Measurements from ENCODE around the gene DPEP1. TPM values are rescaled to one million over a fixed set of nuclear protein-coding genes. Genes with fewer than 3 reads are reported as not detected.

The DPEP1 gene
- total and polyA plus RNA-seq, 2 donors (not counting 3 experiments of a cell fraction or from before 2014, with no cell fraction given), result 0.37 to 0.44 TPM

DNA sequence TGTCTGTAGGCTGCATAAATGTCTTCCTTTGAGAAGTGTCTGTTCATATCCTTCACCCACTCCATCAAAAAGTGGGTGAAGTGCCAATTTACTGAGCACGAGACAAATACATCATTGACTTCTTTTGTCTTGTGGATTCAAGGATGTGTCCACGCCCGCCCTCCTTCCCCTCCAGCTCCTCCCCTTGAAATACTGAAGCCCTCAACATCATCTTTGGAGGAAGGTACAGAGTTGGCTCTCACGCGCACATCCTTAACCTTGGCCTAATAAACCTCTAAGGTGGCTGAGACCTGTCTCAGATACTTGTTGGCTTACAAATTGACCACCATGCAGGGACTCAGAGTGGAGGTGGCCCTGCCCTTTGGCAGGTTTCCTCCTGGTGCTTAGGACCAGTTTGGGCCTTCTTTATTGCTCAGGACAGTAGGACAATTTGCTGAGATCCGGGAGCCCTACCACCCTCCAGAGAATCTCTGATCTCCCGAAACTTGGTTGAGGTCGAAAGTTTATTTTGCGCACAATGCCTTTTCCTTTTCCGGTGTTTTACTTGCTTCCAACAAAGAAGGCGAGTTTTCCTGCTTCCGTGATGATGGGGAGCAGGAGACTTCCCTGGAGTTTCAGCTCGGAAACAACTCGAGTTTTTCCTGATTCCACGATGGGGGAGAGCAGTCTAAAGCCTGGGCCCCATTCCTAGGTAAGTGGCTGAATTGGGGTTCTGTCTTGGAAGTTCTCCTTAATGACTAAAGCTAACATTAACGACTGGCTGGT is 58.9 kb downstream of the DPEP1 start:
- Histone ChIP-seq H3K4me1 (ENCODE audit: control insufficient read depth, extremely low read depth, insufficient read depth, low read length) (no peaks in the 10 kb centered on the region), H3K9ac (replicated peaks; ENCODE audit: extremely low read depth, insufficient read depth, low read length) (no peak overlapping the region), H2AFZ (ENCODE audit: low read depth, low read length) (no peak overlapping the region), H3K36me3 (ENCODE audit: control insufficient read depth in 2 of 2, extremely low read depth in 1 of 2, insufficient read depth in 2 of 2, low read length in 2 of 2) (no peaks in the 10 kb centered on the region), H3K4me2 (ENCODE audit: insufficient read depth, low read length) (no peak overlapping the region), H3K4me3 (replicated peaks in 1 of 3; ENCODE audit: insufficient read depth in 1 of 3, low read depth in 1 of 3, low read length in 3 of 3) (no peak overlapping the region), H3K9me3 (replicated peaks; ENCODE audit: control insufficient read depth, insufficient read depth, low read length) (no peaks in the 10 kb centered on the region), H4K20me1 (replicated peaks; ENCODE audit: control insufficient read depth, extremely low read depth, insufficient read depth, low read length) (no peaks in the 10 kb centered on the region), H3K79me2 (ENCODE audit: control insufficient read depth, insufficient read depth, low read length) (no peaks in the 10 kb centered on the region), H3K27ac (ENCODE audit: insufficient read depth, low read depth, low read length) (no peak overlapping the region), H3K27me3 (ENCODE audit: control insufficient read depth in 2 of 2, insufficient read depth in 2 of 2, low read length in 2 of 2) (no peaks in the 10 kb centered on the region), H3K9me1 (replicated peaks; ENCODE audit: control insufficient read depth, extremely low read depth, insufficient read depth, low read length) (no peaks in the 10 kb centered on the region)
- ChIA-PET CTCF (no interaction called here), POLR2A (no interaction called here)
- intact Hi-C loops (cut with micrococcal nuclease), result no loop called here
- TF ChIP-seq, protein P1, sequence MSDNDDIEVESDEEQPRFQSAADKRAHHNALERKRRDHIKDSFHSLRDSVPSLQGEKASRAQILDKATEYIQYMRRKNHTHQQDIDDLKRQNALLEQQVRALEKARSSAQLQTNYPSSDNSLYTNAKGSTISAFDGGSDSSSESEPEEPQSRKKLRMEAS (IDR thresholded peaks at IDR 0.05; ENCODE audit: insufficient read depth, insufficient read length), result no peak
- TF ChIP-seq POLR2A (IDR thresholded peaks at IDR 0.05; ENCODE audit: low read depth, low read length) (no peak), JUN (IDR thresholded peaks at IDR 0.05; ENCODE audit: borderline replicate concordance, insufficient read depth, insufficient read length, low read depth) (no peak), MYC (IDR thresholded peaks at IDR 0.05; ENCODE audit: low read depth, low read length) (no peak), POLR2AphosphoS5 (IDR thresholded peaks at IDR 0.05; ENCODE audit: insufficient read depth, low read depth, low read length) (no peak), GATA2 (IDR thresholded peaks at IDR 0.05; ENCODE audit: insufficient read depth, insufficient read length, low read depth, low read length) (no peak), EZH2 (IDR thresholded peaks at IDR 0.05; ENCODE audit: borderline replicate concordance, low read depth, low read length, severe bottlenecking) (no peak), FOS (IDR thresholded peaks at IDR 0.05; ENCODE audit: borderline replicate concordance, insufficient read depth, low read length) (no peak)
- TF ChIP-seq, protein P2, sequence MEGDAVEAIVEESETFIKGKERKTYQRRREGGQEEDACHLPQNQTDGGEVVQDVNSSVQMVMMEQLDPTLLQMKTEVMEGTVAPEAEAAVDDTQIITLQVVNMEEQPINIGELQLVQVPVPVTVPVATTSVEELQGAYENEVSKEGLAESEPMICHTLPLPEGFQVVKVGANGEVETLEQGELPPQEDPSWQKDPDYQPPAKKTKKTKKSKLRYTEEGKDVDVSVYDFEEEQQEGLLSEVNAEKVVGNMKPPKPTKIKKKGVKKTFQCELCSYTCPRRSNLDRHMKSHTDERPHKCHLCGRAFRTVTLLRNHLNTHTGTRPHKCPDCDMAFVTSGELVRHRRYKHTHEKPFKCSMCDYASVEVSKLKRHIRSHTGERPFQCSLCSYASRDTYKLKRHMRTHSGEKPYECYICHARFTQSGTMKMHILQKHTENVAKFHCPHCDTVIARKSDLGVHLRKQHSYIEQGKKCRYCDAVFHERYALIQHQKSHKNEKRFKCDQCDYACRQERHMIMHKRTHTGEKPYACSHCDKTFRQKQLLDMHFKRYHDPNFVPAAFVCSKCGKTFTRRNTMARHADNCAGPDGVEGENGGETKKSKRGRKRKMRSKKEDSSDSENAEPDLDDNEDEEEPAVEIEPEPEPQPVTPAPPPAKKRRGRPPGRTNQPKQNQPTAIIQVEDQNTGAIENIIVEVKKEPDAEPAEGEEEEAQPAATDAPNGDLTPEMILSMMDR (IDR thresholded peaks at IDR 0.05; ENCODE audit: extremely low read depth in 1 of 2, insufficient read depth in 1 of 2, low read depth in 1 of 2, low read length in 2 of 2), result no peak
- FAIRE-seq (no peak), DNase-seq (ENCODE audit: low read depth, low spot score) (no peak)
- BruUV-seq (replicated peaks), result no TSS peak
- dilution Hi-C loops (cut with MboI; ENCODE audit: extremely low pct_ligation_motif_present, low sequenced_read_pairs), result no loop called here

Data from endothelial cell of umbilical vein (primary cell).